HG02970 (cell line): Measurements from ENCODE around the gene ACER3.
"Not testable (repeated sequence)": the region's sequence is repeated elsewhere in the genome, so short reads cannot be mapped to it uniquely, and the experiment has no call there.

Source experiments
- ATAC-seq: cut with Tn5 transposase; IDR thresholded peaks from one replicate; pipeline ENCODE4 v1.9.1; 2021; ENCODE audit warnings: mild to moderate bottlenecking, moderate library complexity, moderate number of reproducible peaks; ENCODE audit not compliant: unreplicated experiment, low FRiP score

ACER3 gene

DNA sequence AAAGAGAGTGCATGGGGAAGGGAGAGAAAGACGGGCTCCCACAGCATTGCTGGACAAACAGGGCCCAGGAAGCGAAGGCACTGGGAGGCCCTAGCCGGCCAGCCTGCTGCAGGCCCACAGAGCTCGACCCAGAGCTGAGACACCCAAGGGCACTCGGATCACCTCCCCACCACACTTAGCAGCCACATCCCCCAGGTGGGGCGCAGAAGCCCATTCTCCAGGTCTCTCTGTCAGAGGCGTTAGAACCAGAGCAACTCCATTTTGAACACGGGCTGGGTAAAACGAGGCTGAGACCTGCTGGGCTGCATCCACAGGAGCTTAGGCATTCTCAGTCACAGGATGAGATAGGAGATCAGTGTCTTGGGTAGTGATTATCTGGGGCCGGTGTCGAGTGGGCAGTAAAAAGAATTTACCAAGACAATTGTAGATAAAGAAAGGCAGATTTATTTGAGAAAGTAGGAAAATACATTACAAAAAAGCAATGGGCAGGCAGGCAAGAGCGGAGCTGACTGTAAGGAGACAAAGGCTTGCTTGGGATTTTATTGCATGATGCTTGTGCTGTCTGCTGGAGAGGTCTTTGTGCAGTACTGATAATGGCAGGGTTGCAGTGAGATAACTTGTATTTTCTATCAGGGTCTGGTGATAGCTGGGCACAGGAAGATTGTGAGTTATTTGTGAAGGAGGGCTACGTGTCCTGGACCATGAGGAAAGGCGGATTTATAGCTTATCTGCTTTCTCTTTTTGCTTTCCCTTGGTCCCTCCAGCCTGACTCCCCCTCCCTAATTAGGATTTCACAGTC lies 192.7 kb downstream of the ACER3 start:
- no peak for ATAC-seq

DNA sequence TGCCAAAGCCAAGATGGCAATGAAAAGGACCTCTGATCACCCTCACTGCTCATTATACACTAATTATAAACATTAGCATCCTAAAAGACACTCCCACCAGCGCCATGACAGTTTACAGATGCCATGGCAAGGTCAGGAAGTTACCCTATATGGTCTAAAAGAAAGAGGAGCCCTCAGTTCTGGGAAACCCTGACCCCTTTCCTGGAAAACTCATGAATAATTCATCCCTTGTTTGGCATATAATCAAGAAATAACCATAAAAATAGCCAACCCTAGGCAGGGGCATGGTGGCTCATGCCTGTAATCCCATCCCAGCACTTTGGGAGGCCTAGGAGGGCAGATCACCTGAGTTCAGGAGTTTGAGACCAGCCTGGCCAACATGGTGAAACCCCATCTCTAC lies 193.4 kb downstream of the ACER3 start:
- no peak for ATAC-seq

DNA sequence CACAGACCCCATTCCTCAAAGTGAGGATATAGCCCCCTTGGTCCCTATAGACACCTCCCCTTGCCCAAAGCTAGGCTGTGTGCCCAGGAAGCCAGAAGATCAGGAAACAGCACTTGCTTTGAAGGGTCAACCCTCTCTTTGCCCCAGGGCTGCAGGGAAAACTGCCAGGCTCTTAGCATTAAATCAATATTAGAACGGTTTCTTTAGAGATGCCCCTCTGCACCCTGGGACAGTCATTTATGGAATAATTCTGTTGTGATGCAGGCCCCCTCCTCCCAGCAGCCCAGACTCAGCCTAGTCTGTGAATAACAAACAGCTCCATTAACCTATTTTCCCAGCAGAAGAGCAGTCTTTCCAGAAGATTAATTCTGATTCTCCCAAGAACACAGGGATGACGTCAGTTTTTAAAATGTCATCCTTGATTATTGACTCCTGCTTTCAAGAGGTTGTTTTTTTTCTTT lies 194.4 kb downstream of the ACER3 start:
- no peak for ATAC-seq

DNA sequence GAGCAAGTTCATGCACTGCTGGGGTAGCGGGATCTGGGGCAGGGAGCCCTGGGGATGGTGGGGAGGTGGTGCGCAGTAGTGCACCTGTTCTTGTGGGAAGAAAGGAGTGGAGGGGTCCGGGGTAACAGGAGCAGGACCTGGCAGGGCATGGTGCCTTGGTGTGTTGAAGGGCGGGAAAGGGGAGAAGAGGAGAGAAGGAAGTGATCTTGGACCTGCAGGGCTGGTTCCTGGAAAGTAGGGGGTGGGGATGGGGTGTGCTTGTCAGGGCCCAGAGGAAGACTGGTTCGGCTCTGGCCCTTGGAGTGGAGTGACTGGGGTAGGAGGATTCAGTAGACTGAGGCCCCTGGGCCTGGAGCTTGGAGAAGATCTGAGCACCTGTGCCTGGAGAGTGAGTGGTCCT lies 195.2 kb downstream of the ACER3 start:
- no peak for ATAC-seq

DNA sequence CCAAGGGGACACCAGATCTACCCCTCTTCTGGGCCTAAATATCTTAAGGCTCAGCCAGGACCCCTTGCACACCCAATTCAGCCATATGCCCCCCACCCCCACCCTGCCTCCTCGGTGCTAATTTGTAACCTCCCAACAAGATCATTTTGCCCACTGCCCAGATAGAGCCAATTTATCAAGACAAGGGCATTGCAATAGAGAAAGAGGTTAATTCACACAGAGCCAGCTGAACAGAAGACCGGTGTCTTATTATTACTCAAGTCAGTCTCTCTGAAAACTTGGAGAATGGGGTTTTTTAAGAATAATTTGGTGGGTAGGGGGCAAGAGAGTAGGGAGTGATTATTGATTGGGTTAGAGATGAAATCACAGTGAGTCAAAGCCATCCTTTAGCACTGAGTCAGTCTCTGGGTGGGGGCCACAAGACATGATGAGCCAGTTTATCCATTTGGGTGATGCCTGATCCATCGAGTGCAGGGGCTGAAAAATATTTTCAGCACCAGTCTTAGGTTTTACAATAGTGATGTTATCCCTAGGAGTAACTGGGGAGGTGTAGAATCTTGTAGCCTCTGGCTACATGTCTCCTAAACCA lies 196.2 kb downstream of the ACER3 start:
- no peak for ATAC-seq

DNA sequence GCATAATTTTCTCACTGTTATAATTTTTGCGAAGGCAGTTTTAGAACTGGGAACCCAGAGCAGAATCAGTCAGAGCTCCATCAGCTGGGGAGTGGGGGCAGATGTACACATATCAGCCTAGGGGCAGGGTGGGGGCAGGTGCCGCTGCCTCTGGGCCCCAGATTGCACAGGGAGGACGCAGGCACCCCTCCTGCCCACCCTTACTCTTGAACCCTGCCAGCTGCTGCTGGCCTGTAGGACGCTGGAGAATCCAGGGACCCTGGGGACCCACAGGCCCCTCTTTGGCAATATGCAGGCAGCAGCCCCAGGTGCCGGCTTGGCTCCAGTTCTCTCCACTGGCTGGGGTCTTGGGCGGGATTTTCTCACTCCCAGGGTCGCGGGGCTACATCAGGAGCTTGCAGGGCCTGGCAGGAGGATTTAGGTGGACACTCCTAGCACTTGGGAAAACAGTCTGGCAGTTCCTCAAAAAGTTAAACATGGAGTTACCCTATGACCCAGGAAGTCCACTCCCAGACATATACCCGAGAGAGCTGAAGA lies 197.3 kb downstream of the ACER3 start:
- ATAC-seq = no peak

DNA sequence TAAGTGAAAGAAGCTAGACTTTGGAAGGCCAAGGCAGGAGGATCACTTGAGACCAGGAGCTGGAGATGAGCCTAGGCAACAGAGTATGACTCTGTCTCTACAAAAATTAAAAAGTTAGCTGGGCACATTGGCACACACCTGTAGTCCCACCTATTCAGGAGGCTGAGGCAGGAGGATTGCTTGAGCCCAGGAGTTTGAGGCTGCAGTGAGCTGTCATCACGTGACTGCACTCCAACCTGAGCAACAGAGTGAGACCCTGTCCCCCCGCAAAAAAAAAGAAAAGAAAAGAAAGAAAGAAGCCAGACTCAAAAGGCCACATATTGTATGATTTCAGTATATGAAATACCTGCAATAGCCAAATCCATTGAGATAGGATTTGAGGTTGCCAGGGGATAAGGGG lies 198.2 kb downstream of the ACER3 start:
- ATAC-seq = no peak

DNA sequence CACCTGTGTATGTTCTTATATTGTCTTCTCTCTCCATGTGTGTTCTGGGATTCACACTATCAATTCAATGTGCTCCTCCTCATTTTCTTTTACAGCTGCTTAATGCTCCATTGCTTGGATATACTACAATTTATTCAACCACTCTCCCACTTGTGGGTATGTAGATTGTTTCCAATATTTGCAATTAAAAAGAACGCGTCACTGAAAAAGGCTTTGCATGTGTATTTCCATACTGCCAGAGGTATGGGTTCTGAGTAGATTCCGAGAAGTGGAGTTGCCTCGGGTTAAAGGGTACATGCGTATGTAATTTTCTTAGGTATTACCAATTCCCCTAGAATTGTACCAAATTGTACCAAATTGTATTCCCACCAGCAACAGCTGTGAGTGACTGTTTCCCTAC lies 199.1 kb downstream of the ACER3 start:
- ATAC-seq = no peak

DNA sequence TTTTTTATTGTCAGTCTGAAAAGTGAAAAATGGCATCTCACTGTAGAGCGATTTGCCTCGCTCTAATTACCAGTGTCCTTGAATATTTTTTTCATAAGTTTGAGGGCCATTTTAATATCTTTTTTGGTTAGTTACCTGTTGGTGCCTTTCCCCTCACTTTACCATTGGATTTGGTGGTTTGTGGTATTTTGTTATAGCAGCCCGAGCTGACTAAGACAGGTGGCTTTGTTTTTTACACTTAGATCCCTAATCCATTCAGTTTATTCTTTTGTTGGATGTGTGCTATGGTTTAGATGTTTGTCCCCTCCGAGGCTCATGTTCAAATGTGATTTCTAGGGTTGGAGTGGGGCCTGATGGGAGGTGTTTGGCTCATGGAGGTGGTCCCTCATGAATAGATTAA lies 199.5 kb downstream of the ACER3 start:
- no peak for ATAC-seq

DNA sequence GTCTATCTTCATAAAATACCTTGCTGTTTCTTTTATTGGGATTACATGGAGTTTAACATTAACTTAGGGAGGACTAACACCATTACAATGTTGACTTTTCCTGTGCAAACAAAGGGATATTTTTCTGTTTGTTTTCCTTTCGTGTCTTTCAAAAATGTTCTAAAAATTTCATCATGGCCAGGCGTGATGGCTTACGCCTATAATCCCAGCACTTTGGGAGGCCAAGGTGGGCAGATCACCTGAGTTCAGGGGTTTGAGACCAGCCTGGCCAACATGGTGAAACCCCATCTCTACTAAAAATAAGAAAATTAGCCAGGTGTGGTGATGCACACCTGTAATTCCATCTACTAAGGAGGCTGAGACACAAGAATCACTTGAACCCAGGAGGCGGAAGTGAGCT lies 200.5 kb downstream of the ACER3 start:
- not testable (repeated sequence) for ATAC-seq

DNA sequence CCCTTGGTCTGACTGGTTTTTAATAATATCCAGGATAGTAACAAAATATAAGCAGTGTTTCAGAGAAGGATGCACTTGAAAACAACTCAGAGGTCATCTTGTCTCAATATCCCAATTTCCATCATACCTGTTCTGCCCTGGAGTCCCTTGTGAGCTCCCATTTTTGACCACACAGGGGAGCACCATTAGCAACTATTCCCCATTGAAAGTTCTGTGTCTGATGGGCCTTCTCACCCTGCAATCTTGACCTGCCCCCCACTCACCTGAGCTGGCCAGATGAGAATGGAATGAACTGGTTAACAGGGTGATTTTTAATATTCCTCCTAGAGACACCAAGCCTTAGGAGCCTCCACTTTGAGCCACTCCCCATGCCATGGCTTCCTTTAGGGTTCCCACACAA lies 202.2 kb downstream of the ACER3 start:
- ATAC-seq = no peak

DNA sequence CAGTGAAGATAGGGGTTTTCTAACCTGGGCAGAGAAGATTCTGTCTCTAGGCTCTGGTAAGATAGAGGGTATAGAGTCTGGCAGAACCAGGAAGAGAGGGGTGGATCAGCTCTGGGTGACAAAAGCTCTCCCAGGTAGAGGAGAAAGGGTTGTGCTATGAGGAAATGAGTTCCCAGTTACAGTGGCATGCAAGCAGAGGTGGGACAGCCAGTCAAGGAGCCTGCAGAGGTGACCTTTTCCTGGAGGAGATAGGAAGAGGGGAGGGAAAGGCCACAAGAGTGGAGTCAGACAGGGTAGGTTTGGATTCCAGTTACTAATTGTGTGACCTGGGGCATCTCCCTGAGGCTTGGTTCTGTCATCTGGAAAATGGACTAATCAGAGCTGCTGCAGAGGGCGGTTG lies 202.7 kb downstream of the ACER3 start:
- no peak for ATAC-seq

DNA sequence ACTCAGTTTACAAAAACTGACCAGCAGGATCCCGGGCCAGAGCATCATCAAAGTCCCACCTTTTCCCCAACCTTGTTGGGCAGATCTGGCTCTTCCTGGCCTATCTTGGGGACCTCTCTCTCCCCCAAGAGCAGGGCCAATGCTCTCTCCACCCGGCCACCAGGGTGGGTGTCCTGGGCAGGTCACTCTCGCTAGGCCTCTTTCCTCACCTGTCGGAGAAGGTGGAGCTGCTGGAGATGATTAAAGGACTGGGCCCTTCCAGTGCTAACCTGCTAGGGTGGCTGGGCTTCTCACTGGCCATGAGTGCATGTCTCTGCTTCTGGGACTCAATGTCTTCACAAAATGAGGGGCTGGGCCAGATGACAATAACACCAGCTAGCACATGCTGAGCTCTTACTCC lies 203.1 kb downstream of the ACER3 start:
- no peak for ATAC-seq

DNA sequence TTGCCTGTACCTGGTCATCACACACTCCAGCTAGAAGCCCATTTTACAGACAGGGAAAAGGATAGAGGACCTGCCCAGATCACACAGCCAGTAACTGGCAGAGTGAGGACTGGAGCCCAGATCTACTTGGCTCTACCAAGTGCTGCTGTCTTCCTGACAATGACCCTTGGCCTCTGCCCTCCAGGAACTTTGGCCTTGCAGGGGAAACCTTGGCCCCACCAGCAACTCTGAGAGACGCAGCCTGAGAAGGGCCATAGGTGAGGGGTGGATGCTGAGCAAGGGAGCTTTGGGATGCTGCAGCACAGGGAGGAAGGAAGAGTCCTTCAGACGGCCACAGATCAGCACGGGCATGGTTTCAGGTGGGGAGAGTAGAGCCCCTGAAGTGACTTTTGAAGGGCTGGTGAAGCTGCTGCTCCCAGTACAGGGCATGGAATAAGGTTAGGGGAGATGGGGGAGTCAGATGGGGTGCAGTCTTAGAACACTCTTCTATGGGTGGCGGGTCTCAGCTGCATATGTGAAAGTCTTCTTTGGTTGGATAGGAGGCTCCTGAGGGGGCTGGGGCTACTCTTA lies 204.0 kb downstream of the ACER3 start:
- ATAC-seq = no peak

DNA sequence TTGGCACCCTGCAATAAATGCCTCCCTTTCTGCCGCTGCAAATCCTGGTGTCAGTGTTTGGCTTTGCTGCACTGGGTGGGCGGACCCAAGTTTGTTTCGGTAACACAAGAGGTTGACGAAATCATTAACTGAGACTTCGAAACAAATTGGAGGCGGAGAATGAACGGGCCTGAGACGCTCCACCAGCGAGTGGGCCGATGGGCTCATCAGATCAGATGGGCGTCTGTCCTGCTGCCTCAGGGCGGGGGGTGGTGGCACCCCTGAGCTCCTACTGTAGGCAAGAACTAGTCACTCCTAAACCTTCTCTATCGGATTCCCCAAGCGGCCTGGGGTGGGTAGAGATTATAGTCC lies 205.1 kb downstream of the ACER3 start:
- ATAC-seq = no peak

DNA sequence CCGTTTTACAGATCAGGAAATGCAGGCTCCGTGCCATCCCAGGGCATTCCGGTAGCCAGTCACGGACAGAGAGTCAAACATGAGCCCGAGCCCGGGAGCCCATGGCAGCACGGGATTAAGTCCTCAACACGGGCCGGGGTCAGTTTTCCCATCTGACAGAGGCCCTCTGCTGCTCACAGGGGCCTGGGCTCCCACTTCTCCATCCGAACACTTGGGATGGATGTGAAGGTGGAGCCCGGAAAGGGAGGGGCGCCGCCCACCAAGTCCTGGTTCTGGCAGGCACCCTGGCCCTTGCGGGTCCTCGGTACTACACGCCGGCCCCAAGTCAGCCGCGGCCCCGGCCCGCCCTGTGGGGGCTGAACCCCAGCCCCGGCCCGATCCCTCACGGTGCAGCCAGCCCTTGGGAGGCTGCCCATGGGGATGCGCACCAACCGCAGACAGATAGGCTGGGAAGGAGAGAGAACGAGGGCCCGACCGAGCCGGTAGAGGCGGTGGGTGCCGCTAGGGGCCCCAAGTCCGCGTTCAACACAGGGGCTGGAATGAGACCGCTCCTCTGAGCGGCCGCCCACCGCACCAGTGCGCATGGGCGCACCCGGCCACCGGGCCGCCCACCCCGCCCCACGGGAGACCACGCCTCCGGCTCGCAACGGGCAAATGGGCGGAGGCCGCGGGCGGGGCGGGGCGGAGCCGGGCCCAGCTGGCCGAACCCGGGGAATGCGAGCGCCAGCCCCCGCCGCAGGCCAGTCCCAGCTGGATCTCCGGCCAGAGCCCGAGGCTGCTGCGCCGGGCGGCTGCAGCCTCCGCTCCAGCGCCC lies 205.7 kb downstream of the ACER3 start, which contains the start of gene CAPN5:
TSS of gene CAPN5 (plus strand) at position 743 of the 814 bp plus-strand sequence. CDS start 17,916 bp downstream, outside the sequence.
- peak; percentile 88 for ATAC-seq

DNA sequence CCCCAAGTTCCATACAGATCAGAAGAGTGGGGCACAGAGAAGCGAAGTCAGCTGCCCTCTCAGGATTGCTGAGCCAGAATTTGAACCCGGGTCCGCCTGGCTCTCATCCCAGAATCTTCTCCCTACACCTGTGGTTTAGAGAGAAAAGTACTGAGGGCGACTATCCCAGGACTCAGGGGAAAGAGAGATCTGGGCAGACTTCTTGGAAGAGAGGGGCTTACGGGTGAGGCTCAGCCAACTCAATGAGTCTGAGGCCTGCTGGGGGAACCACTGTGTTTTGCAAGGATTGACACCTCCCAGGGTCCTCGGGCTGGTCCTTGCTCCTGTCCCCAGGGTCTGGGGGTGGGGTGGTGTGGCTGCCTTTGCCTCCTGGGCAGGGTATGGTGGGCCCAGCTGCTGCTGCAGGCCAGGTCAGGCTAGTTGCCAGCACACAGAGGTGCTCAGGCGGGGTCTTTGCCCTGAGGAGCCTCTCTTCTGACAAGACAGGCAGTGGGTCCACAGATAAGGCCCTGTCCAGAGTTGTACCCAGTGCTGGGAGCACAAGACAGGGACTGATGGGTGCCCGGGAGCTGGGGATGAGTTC lies 207.2 kb downstream of the ACER3 start:
- no peak for ATAC-seq

DNA sequence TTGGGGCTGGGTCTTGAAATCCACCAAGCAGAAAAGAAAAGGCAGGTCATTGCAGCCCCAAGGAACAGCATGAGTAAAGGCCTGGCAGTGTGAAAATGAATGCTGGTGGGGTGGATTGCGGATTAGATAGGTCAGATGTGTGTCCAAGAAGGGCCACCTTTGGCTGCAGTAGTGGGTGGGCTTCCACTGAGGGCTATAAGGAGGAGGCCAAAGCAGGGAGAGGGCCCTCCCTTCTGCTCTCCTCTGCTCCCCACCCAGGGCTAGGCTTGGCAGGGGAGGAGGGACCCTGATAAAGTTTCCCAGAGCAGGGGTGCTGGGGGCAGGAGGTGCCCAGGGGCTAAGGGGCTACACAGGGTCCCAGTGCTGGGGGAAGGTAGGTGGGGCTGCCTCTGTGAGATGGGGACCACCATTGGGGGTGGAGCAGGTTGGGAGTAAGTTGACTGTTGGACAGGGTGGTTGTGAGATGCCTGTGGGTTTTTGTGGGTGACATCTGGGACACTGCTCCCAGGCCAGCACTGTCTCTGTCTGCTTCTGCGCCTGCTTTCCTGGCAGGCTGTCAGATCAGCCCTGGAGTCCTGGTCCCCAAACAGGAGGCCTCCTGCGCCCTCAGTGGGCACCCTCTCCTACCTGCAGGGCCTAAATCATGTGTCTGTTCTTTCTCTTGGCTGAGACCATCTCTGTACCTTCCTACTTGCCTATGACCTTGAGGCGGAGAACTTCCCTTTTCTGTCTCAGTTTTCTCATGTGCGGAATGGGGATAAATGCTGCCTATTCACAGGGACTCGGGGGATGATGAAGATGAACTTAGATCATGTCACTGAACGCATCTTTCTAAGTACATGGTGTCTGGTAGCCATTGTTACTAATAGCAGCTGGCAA lies 208.0 kb downstream of the ACER3 start:
- no peak for ATAC-seq

DNA sequence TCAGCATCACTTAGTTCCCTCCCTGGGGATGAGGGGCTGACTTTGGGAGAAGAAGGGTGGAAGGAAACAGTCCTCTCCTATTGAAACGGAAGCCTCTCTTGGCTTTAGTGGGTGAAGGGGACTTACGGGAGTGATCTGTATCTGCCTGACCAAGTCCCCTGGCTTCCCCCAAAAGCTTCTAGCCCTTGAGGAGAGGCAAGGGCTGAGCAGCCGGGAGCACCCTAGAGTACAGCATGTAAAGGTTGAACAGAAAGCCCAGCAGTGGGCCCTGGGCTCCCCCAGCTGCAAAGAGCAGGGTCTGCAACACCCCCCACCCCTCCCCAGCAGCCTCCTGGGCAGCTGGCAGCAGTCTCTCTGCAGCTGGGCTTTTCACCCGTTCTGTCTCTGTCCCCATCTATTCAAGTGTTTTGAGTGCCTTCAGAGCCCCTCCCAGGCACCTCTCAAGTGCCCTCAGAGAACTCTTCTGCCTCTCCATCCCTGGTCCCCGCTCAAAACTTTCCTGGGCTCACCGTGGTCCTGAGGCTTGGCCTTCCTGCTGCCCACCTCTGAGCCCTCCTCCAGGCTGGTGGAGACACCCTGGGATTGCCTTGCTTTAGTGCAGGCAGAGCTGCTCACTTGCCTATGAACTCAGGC lies 208.7 kb downstream of the ACER3 start:
- no peak for ATAC-seq
